G401.6 (cell line): ENCODE results near the gene TADA1.
"Not testable (repeated sequence)": the region's sequence is repeated elsewhere in the genome, so short reads cannot be mapped to it uniquely, and the experiment has no call there.

Source experiments
- FAIRE-seq: peaks from 2 replicates; lab custom pipeline; 2012; peaks lifted over from hg19 to GRCh38; lab: Jason Lieb, UNC

Gene TADA1

DNA sequence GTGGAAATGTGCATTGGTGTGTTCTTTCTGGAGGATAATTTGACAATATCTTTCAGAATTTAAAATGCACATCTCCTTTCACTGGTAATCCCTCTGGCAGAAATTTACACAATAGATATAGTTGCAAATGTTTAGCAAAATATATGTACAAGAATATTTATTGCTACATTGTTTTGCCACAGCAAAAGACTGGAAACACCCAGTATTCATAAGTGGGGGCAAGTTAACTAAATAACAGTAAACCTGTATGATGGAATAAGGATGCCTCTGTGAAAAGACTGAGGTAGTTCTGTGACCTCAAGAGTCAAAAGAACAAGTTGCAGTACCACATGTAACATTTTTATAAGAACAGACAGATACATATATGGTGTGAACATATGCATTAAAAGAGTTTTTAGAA, 13.7 kb upstream of the TADA1 start:
- FAIRE-seq: no peak

DNA sequence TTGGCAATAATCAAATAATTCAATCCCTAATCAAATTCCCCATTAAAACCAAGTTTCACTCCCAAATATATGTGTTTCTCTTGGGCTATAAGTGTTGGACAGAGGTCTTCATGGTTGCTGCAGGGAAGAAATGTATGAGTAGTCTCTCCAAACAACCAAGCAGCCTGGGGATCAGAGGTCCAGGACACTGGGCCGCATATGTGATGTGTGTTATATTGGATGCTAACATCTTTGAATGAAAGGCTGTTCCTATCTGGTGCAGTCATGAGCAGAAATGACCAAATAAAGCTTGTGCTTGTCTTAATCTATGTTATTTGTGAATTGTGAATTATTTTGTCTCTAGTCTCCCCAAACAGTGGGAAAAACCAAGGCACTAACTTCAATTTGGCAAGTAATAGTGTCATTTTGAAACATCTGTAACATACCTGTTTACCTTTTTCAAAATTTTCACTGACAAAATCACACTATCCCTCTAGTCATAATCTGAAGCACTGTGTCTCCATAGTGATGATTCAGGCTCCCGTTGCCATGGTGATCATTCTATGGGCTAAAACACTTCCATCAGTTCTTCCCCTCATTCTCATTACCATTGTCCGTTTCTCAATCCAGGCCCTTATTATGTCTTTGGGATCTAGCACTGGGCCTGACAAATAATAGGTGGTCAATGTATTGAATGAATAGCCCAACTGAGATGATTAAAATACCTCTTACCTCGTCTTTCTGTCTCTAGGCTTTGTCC, 12.5 kb upstream of the TADA1 start:
- no peak for FAIRE-seq

DNA sequence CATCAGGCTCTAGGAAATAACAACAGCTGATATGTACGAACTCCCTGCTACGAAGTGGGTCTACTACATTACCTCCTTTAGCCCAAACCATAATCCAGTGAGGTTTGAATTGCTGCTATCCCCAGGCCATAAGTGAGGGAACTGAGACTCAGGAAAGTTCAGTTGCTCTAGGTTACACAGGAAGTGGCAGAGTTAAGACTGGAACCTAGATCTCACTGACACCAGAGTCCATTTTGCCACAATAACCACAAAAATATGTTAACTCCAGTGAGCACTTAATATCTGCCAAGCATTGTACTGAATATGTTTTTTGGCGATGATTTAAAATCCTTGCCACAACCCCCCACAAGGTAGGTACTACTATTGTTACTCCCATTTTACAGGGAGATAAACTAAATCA, 8.9 kb upstream of the TADA1 start:
- no peak for FAIRE-seq

DNA sequence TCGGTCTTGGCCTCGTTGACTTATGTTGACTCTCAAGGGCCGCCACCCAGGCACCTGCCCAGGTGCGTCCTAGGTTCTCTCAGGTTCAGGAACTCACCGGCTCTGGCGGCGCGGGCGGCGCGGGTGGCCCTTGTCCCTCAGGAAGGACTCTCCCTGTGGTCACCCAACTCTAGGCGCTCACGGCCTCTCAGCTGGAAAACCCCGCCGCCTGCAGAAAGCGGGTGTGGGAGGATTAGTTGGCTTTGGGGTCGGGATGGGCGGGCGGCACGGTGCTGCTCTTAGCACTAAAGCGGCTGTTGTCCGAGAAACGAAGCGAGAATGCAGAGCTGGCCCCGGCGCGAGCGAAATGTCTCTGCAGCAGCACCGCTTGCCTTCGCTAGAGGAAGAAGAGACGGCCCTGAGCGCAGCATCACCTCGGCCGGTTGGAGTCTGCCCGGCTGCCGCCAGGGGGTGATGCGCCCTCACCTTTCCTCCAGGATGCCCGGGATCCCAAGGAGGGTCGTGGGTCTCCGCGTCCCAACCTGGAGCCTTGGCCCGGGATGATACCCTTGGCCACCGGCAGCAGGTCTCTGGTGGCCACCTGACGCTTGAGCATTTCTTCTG, 8.1 kb upstream of the TADA1 start:
- FAIRE-seq: no peak

DNA sequence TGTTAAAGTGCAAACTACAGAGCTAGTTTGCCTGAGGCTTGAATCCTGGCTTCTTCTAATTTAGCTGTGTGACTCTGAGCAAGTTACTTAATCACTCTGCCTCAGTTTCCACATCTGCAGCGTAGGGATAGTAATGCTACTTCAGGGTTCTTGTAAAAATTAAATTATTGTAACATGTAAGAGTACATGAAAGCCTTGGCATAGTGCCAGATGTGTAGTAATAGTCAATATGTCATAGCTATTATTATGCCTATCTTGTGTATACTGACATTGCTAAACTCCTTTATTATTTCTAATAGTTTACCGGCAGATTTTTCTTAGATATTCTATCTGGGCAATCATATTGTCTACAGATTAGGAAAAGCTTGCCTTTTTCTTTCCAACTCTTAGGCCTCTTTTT, 6.8 kb upstream of the TADA1 start:
- FAIRE-seq: no peak

DNA sequence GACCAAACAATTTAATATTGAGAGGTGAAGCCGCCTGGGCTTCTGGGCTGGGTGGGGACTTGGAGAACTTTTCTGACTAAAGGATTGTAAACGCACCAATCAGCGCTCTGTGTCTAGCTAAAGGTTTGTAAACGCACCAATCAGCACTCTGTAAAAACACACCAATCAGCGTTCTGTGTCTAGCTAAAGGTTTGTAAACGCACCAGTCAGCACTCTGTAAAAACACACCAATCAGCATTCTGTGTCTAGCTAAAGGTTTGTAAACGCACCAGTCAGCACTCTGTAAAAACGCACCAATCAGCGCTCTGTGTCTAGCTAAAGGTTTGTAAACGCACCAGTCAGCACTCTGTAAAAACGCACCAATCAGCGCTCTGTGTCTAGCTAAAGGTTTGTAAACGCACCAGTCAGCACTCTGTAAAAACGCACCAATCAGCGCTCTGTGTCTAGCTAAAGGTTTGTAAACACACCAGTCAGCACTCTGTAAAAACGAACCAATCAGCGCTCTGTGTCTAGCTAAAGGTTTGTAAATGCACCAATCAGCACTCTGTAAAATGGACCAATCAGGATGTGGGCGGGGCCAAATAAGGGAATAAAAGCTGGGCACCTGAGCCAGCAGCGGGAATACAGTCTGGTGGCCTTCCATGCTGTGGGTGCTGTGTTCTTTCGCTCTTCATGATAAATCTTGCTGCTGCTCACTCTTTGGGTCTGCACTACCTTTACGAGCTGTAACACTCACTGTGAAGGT, 2.3 kb upstream of the TADA1 start:
- not testable (repeated sequence) for FAIRE-seq

DNA sequence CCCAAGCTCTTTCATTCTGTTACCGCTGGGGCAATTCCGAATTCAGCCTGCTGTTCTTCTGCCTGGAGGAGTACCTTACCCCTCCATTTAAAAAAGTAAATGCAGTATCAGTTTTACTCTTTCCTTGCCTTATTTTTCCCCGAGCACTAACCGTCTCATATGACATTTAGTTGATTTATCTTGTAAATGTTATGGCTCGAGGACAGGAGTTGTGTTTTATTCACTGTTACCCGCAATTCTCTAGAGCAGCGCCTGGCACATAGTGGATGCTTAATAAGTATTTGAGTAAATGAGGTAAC, 425 bp upstream of the TADA1 start:
- FAIRE-seq: no peak

DNA sequence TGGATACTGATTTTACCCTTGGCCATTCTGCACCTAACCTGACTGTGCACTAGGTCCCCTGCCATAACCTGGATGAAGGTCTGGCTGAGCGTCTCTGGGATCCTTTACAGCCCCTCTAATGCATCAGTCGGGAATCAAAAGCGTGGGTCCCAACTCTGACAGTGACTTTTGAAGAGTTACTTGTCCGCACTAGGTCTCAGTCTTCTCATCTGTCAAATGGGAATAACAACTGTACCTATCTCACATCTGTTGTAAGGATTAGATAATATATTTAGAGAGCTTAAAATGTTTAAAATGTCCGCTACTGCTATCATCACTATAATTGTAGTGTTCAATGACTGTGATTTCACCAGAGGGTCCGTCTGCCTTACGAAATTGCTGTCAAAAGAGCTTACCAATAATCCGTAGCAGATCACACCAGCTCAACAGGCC, 746 bp downstream of the TADA1 start:
- no peak for FAIRE-seq

DNA sequence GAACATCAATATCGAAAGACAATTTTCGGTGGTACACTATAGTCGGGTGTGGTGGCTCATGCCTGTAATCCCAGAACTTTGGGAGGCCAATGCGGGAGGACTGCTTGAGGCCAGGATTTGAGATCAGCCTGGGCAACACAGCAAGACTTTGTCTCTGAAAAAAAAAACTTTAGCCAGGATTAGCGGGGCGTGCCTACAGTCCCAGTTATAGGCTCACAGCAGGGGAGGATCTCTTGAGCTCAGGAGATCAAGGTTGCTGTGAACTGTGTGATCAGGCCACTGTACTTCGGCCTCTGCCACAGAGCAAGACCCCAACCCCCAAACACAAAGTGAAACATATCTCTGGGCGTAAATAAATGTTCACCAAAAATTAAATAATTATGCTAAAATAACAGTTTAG, 1.6 kb downstream of the TADA1 start:
- no peak for FAIRE-seq

DNA sequence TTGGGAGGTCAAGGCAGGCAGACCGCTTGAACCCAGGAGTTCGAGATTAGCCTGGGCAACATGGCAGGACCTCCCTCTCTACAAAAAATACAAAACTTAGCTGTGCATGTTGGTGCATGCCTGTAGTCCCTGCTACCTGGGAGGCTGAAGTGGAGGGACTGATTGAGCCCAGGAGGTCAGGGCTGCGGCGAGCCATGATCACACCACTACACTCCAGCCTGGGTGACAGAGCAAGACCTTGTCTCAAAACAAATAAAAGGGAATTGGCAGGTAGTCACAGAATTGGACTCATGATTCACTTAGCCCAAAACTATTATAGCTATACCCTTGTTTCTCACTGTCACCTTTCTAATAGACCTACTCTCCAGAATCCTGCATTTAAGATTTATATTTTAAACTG, 5.5 kb downstream of the TADA1 start:
- FAIRE-seq: no peak

DNA sequence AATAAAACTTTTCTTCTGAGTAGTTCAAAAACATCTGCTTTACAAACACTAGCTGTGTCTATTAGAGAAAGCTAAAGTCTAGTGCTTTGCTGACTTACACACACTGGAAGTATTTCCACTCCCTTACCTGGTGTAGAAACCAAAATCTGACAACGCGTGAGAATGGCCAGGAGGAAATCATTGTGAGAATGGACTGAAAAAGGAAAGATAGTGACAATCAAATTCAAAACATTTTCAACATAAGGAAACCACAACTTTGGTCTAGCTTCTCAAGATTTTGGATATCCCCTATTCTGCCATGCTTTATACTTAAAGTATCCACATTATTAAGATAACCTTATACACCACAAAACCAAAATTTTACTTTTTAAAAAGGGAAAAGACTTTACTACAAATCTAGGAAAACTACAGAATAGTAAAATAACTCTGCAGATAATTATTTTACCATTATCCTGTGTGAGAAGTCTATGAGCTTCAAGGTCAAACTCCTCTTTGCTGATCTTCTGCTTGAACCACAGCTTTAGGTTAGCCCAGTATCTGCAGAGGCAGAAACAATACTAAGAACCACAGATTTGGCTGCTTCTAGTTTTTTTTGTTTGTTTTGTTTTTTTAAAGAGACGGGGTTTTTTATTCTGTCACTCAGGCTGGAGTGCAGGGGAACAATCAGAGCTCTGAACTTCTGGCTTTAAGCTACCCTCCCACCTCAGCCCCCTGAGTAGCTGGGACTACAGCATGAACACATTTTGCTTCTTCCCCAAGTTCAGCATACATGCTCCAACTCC, 6.6 kb downstream of the TADA1 start:
- no peak for FAIRE-seq

DNA sequence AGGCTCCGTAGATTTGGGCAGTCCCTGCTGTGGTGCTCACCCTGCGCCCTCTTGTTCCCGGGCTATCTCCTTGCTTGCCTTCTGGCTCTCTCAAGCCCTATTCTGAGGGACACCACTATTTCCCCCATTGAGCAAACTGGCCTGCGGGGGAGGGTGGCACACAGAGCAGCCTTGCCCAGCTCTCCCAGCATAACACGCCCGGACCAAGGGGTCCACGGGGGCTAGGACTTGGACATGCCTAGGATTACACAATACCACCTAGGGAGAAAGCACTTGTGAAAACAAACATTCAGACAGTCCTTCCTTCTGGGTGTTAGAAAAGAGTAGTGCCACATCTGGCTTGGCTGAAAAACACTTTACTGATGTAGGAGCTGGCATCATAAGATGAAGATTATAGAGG, 7.4 kb downstream of the TADA1 start:
- no peak for FAIRE-seq

DNA sequence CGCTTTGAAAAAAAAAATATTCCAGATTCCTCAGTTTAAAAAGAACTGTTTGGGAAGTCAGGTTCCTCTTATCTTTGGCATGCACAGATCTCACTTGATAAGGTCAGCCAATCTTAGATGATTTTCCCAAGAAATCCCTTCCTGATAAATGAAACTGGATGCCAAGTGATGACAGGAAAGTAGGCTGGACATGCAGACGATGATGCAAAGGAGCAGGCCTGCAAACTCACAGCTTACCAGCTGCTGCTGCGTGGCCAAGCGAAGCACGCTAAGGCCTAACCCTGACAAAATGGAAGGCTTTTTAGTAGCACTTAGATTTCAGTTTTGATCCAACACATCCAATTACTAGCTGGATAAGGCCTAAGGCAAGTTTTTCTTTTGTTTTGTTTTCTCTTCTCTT, 10.1 kb downstream of the TADA1 start:
- no peak for FAIRE-seq

DNA sequence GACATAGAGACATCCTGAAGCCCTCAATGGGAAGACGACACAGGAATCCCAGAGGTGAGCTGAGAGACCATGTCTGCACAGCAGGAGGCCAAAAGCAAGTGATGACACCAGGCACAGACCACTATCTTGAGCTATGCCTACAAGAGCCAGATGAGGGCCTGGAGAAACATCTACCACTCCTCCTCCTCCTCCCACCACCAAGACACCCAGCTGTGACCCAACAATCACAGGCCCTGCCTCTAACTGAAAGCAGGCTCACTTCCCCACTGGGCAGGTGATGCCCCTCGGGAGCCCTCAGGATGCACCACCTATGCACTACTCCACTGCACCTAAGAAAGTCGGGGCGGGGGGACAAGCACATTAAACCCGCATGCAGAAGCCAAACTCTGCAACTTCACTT, 16.5 kb downstream of the TADA1 start:
- no peak for FAIRE-seq

DNA sequence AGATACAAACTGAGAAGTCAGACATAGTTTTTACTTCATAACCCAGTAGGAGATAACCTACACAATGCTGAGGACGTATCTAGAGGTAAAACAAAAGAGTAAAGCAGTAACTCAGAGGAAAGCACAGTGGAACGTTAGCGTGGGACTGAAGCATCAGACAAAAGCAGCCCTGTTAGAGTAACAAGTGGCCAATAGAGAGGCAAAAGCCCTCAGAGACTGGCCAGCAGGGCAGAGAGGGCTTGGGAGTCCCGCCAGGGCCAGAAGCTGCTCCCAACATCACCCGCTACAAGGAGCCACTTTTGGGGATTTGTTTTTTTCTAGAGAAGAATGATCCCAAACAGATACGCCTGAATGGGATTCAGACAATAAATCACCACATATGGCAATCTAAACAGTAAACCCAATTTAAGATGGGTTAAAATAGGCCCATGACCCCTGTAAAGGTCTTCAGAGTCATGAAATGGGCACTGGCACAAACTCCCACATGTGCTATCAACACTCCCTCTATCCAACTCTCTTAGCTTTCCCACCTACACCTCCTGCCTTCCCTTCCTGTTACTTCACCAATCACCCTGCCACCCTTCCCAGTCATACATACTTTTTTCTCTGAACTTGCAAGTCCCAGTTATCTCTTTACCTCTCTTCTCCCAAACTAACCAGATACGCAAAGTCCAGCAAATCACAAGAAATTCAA, 17.2 kb downstream of the TADA1 start:
- FAIRE-seq: no peak

DNA sequence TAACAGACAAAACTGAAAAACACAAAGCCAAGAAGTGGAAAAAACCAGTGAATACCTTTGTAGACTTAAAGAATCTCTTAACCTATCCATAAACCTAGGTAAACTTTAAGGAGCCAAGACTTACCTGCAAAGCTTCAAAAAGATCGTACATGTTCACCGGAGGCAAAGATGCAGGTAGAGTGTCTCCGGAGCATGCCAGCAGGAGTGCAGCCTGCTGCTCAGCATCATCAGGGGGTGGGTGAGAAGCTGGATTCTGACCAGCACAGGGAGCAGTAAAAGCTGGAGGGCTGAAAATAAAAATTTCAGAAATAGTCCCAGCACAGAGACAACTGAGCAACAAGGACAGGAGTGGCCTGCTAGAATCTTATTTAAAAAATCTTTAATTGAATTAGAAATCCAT, 18.1 kb downstream of the TADA1 start:
- FAIRE-seq: no peak

DNA sequence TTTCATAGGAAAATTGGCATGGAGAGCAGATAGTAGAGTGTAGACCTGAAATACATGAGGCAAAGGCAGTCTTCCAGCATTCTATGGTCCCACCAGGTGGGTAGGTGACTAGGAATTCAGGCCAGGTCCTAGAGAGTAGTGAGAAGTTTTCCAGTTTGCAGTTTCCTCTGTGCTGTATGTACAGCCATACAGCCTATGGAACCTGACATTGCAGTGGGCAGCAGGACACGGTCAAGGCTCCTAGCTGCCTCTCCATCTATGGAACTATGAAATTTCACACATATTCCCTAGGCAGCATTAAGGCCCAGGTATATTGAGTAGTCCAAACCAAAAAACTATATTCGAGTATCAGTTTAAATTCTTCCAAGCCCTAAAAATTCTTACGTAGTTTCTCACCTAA, 20.5 kb downstream of the TADA1 start:
- FAIRE-seq: no peak

DNA sequence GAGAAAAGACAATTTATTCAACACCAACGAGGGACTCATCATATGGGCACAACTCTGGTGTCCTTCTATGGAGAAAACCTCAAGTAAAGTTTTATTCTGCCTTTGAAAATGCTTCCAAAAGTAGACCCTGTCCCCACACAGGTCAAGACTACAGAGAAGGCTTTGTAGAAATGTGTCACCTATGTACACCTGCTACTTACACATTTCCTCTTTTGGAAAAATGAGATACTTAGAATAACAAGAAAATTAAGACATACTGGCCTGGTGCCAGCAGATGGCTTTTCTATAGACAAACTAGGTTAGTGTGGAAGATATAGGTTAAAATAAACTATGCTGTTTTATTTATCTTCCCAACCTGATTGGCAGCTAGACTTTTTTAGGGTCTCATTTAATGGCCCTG, 23.1 kb downstream of the TADA1 start:
- FAIRE-seq: no peak

DNA sequence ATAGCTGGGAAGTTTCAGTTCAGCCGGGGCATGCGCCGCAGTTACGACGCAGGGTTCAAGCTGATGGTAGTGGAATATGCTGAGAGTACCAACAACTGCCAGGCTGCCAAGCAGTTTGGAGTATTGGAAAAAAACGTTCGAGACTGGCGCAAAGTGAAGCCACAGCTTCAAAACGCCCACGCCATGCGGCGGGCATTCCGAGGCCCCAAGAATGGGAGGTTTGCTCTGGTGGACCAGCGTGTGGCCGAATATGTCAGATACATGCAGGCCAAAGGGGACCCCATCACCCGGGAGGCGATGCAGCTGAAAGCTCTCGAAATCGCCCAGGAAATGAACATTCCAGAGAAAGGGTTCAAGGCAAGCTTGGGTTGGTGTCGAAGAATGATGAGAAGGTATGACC, 26.9 kb downstream of the TADA1 start:
- FAIRE-seq: no peak

DNA sequence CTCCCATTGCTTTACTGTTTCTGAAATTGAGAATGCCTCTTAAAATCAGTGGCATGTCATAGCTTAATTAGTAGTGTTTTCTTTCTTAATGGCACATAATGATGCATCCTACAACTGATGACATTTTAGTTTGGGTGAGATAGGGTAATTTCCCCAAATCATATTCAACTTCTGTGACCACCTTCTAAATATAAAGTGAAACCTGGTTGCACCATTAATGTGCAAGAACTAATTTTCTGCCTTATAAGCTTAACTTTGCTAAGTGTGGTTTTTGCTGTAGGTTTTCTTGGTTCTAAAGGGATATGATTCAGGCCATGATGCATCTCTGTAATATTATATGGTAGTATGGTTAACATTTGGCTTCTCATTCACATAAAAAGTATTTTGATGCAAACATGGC, 27.9 kb downstream of the TADA1 start:
- FAIRE-seq: no peak

DNA sequence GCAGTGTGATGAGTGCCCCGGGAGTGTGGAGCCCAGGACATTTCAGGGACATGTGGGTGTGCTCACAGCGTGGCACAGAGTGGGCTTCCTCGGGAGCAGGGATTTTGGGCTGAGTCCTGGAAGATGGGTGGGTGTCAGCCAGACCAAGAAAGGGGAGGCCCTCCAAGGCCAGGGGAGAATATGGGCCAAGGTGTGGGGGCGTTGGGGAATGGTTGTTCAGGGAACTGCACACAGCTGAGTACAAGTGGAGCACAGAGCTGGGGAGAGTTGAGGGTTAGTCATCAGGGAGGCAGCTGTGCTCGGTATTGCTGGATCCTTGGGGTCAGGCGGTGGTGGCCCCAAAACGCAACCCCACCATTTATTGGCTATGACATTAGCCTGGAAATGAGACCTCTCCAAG, 31.3 kb downstream of the TADA1 start:
- no peak for FAIRE-seq

DNA sequence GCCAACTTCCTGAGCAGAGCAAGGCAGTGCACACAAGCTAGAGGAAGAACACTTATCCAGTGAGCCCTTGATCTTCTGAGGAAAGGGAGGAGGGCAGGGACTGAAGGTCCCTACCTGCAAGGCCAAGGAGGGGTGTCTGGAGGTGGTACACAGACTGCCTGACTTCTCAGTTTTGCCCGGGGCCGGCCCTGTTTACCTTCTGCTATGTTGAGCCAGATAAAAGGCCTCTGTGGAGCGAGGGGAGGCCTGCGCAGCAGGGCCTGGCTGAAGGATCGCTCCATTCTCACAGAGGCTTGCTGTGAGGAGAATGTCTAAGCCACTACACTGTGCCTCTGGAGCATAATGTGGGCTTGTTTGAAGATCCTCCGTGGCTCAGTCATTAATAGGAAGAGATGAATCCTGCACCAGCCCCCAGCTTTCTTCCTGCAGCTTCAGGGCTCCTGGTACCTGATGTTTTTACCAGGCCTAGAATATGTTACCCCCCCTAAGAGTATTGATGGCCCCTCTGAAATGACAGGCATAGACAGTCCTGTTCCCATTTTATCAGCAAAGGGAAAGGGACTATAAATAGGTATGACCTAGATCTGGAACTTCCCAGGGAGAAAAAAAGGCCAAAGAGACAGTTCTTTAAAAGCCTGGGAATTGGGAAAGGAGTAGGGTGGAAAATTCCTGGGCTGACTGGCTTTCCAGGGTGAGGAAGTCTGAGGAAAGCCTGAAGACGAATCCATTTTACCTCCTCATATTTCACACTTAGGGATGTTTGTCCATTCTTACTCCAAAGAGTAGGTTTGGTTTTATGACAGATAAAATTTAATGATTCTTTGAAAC, 32.1 kb downstream of the TADA1 start:
- FAIRE-seq: no peak
